Measurements from ENCODE around the gene PARK7.

Gene PARK7

GRCh38 chr1:8010080-8010664, 48.7 kb downstream of the PARK7 start:
- DNase-seq (ENCODE audit: low spot score), result no peak

GRCh38 chr1:8011016-8011415, 49.5 kb downstream of the PARK7 start:
- DNase-seq (ENCODE audit: low spot score), result no peak

- DNase-seq (ENCODE audit: low spot score), result no peak
Observed at GRCh38 chr1:8011923-8012858, 50.7 kb downstream of the PARK7 start.

- no peak for DNase-seq (ENCODE audit: low spot score)
Observed at GRCh38 chr1:8012955-8013354, 51.4 kb downstream of the PARK7 start.

- DNase-seq (ENCODE audit: low spot score), result no peak
Observed at GRCh38 chr1:8013399-8013798, 51.9 kb downstream of the PARK7 start.

GRCh38 chr1:8013800-8014199, 52.3 kb downstream of the PARK7 start:
- DNase-seq (ENCODE audit: low spot score), result no peak

GRCh38 chr1:8014381-8014988, 53.0 kb downstream of the PARK7 start:
- no peak for DNase-seq (ENCODE audit: low spot score)

- DNase-seq (ENCODE audit: low spot score), result peak; percentile 87
Observed at GRCh38 chr1:8015036-8015808, 53.7 kb downstream of the PARK7 start.

- DNase-seq (ENCODE audit: low spot score), result no peak
Observed at GRCh38 chr1:8015809-8016165, 54.3 kb downstream of the PARK7 start.

GRCh38 chr1:8016210-8016894, 54.8 kb downstream of the PARK7 start:
- no peak for DNase-seq (ENCODE audit: low spot score)

- DNase-seq (ENCODE audit: low spot score), result no peak
Observed at GRCh38 chr1:8016895-8017241, 55.4 kb downstream of the PARK7 start.

GRCh38 chr1:8017495-8018197, 56.1 kb downstream of the PARK7 start:
- DNase-seq (ENCODE audit: low spot score), result peak; percentile 81

- no peak for DNase-seq (ENCODE audit: low spot score)
Observed at GRCh38 chr1:8018492-8019228, 57.1 kb downstream of the PARK7 start.

GRCh38 chr1:8019229-8019620, 57.7 kb downstream of the PARK7 start:
- no peak for DNase-seq (ENCODE audit: low spot score)

- DNase-seq (ENCODE audit: low spot score), result no peak
Observed at GRCh38 chr1:8020032-8020431, 58.5 kb downstream of the PARK7 start.

GRCh38 chr1:8021676-8022266, 60.3 kb downstream of the PARK7 start:
- DNase-seq (ENCODE audit: low spot score), result no peak

GRCh38 chr1:8022395-8023286, 61.1 kb downstream of the PARK7 start:
- no peak for DNase-seq (ENCODE audit: low spot score)

GRCh38 chr1:8023287-8023994, 61.9 kb downstream of the PARK7 start:
- DNase-seq (ENCODE audit: low spot score), result no peak

GRCh38 chr1:8023995-8024313, 62.4 kb downstream of the PARK7 start:
- no peak for DNase-seq (ENCODE audit: low spot score)

Data from putamen (tissue), 1 donor.